HG02970 (cell line): ENCODE data around the gene VTI1B.
A peak's percentile ranks its signal among the peaks of the same experiment; 100 is the strongest.

ENCODE experiments used
- ATAC-seq: cut with Tn5 transposase; IDR thresholded peaks from one replicate; pipeline ENCODE4 v1.9.1; 2021; ENCODE audit warnings: mild to moderate bottlenecking, moderate library complexity, moderate number of reproducible peaks; ENCODE audit not compliant: unreplicated experiment, low FRiP score

The VTI1B gene

GRCh38 chr14:67680121-67680602 lies 5.7 kb upstream of the VTI1B start:
- ATAC-seq, result peak; percentile 63

- no peak for ATAC-seq
Observed at GRCh38 chr14:67679006-67679405, 4.6 kb upstream of the VTI1B start.

GRCh38 chr14:67675219-67675582 lies 769 bp upstream of the VTI1B start:
- no peak for ATAC-seq

- peak; percentile 38 for ATAC-seq
Observed at GRCh38 chr14:67674139-67674479, 323 bp downstream of the VTI1B start.

GRCh38 chr14:67673451-67673850 lies 981 bp downstream of the VTI1B start:
- no peak for ATAC-seq

GRCh38 chr14:67668559-67668958 lies 5.9 kb downstream of the VTI1B start:
- no peak for ATAC-seq

GRCh38 chr14:67666750-67667449 lies 7.5 kb downstream of the VTI1B start:
- no peak for ATAC-seq

- ATAC-seq, result no peak
Observed at GRCh38 chr14:67665868-67666267, 8.6 kb downstream of the VTI1B start.

- ATAC-seq, result no peak
Observed at GRCh38 chr14:67663633-67664032, 10.8 kb downstream of the VTI1B start.

GRCh38 chr14:67653651-67654280 lies 20.7 kb downstream of the VTI1B start:
- ATAC-seq, result no peak

- no peak for ATAC-seq
Observed at GRCh38 chr14:67652189-67652588, 22.2 kb downstream of the VTI1B start.

- ATAC-seq, result no peak
Observed at GRCh38 chr14:67650694-67651093, 23.7 kb downstream of the VTI1B start.

GRCh38 chr14:67650151-67650550 lies 24.3 kb downstream of the VTI1B start:
- no peak for ATAC-seq

- no peak for ATAC-seq
Observed at GRCh38 chr14:67646131-67646530, 28.3 kb downstream of the VTI1B start.

- no peak for ATAC-seq
Observed at GRCh38 chr14:67645414-67645813, 29.0 kb downstream of the VTI1B start.

GRCh38 chr14:67644428-67644827 lies 30.0 kb downstream of the VTI1B start:
- ATAC-seq, result no peak

- no peak for ATAC-seq
Observed at GRCh38 chr14:67643713-67644112, 30.7 kb downstream of the VTI1B start.

GRCh38 chr14:67641902-67642749 lies 32.3 kb downstream of the VTI1B start:
- ATAC-seq, result no peak

- ATAC-seq, result no peak
Observed at GRCh38 chr14:67641480-67641879, 33.0 kb downstream of the VTI1B start.

- ATAC-seq, result no peak
Observed at GRCh38 chr14:67638642-67639041, 35.8 kb downstream of the VTI1B start.

- no peak for ATAC-seq
Observed at GRCh38 chr14:67636361-67636919, 38.0 kb downstream of the VTI1B start.
